PC-3 (cell line): ENCODE measurements around the gene PTPRD. TPM values are rescaled to one million over a fixed set of nuclear protein-coding genes. Genes with fewer than 3 reads are reported as not detected.

Source experiments
- ATAC-seq: fragments of 200-7000 bp; cut with Tn5 transposase; 2 replicates; pipeline ENCODE4 v1.9.1; 2020; ENCODE audit warnings: mild to moderate bottlenecking, moderate library complexity
- BruUV-seq: library from RNA; stranded (reverse); fragments of 400-500 nt; replicated peaks from 2 replicates; lab custom pipeline; 2021; lab: Mats Ljungman, UMichigan
- CTCF ChIA-PET: fragments of 300-600 bp; sonication (Branson Sonifier 250); formaldehyde crosslinking; loops from one replicate; lab custom pipeline; 2022; ENCODE audit warnings: antibody characterized with exemption; lab: Charles Lee
- POLR2A ChIA-PET: fragments of 300-600 bp; sonication (Branson Sonifier 250); formaldehyde crosslinking; loops from one replicate; lab custom pipeline; 2022; ENCODE audit warnings: antibody characterized with exemption; ENCODE audit not compliant: unreplicated experiment; lab: Charles Lee
- DNase-seq: peaks from one replicate; pipeline ENCODE4 v3.0.0-alpha.2; 2015
- H2AFZ ChIP-seq: fragments of 300-600 bp; sonication (generic); 2 replicates; pipeline ENCODE4 v1.6.0; 2016; ENCODE audit warnings: antibody characterized with exemption, low read length
- H3F3A ChIP-seq: fragments of 300-600 bp; sonication (generic); one replicate; pipeline ENCODE4 v1.6.0; 2017; ENCODE audit warnings: antibody characterized with exemption, low read length, control low read depth, mild to moderate bottlenecking; ENCODE audit not compliant: unreplicated experiment
- H3K27ac ChIP-seq: fragments of 300-600 bp; sonication (generic); 2 replicates; pipeline ENCODE4 v1.5.1; 2016; ENCODE audit warnings: mild to moderate bottlenecking, low read length
- H3K27me3 ChIP-seq: fragments of 300-600 bp; sonication (generic); 2 replicates; pipeline ENCODE4 v1.6.1; 2016; ENCODE audit warnings: low read length, mixed read lengths
- H3K36me3 ChIP-seq: fragments of 300-600 bp; sonication (generic); 2 replicates; pipeline ENCODE4 v1.6.1; 2016; ENCODE audit warnings: low read depth, mixed run types, low read length, mixed read lengths
- H3K4me1 ChIP-seq: fragments of 300-600 bp; sonication (generic); 2 replicates; pipeline ENCODE4 v1.5.1; 2016; ENCODE audit warnings: low read length; ENCODE audit not compliant: insufficient read depth
- H3K4me2 ChIP-seq: fragments of 300-600 bp; sonication (generic); 2 replicates; pipeline ENCODE4 v1.6.0; 2016; ENCODE audit warnings: low read length
- H3K4me3 ChIP-seq: fragments of 300-600 bp; sonication (generic); 2 replicates; pipeline ENCODE4 v1.5.1; 2016; ENCODE audit warnings: mild to moderate bottlenecking, low read length, mixed read lengths
- H3K79me2 ChIP-seq: fragments of 300-600 bp; sonication (generic); 2 replicates; pipeline ENCODE4 v1.6.1; 2017; ENCODE audit warnings: low read length, mixed read lengths
- H3K9ac ChIP-seq: fragments of 300-600 bp; sonication (generic); 2 replicates; pipeline ENCODE4 v1.6.0; 2016; ENCODE audit warnings: mild to moderate bottlenecking, low read length
- H3K9me2 ChIP-seq: fragments of 300-600 bp; sonication (generic); replicated peaks from 2 replicates; pipeline ENCODE4 v1.6.1; 2016; ENCODE audit warnings: mixed run types, low read length, mixed read lengths
- H3K9me3 ChIP-seq: fragments of 300-600 bp; sonication (generic); 2 replicates; pipeline ENCODE4 v1.6.1; 2016; ENCODE audit warnings: low read length, mixed read lengths
- H4K20me1 ChIP-seq: fragments of 300-600 bp; sonication (generic); 2 replicates; pipeline ENCODE4 v1.6.1; 2016; ENCODE audit warnings: low read length, mixed read lengths
- EZH2 ChIP-seq: fragments of 300-600 bp; sonication (generic); IDR thresholded peaks from one replicate; pipeline ENCODE4 v1.6.1; 2017; ENCODE audit warnings: antibody characterized with exemption, mild to moderate bottlenecking, low read length; ENCODE audit not compliant: unreplicated experiment
- EZH2phosphoT487 ChIP-seq: fragments of 300-600 bp; sonication (generic); IDR thresholded peaks from 2 replicates; pipeline ENCODE4 v1.6.1; 2018; ENCODE audit warnings: mild to moderate bottlenecking, antibody characterized with exemption, low read length, borderline replicate concordance
- intact Hi-C: fragments of 100-400 bp; cut with micrococcal nuclease; formaldehyde crosslinking; loops from 2 replicates; pipeline ENCODE4 v1.9.0; 2023
- total RNA-seq: library from RNA; depleted of rRNA; stranded (reverse); fragments of >200 nt; gene quantifications from 2 replicates; pipeline ENCODE4 v1.2.3, GENCODE V29; 2014
- TF ChIP-seq, protein P1 (sequence below): fragments of 300-600 bp; sonication (generic); conservative IDR thresholded peaks from 2 replicates; pipeline ENCODE4 v1.5.1; 2017; ENCODE audit warnings: antibody characterized with exemption, low read depth, mild to moderate bottlenecking, low read length

The PTPRD gene
- total RNA-seq, 1 experiment from 2014 or later: not detected

DNA sequence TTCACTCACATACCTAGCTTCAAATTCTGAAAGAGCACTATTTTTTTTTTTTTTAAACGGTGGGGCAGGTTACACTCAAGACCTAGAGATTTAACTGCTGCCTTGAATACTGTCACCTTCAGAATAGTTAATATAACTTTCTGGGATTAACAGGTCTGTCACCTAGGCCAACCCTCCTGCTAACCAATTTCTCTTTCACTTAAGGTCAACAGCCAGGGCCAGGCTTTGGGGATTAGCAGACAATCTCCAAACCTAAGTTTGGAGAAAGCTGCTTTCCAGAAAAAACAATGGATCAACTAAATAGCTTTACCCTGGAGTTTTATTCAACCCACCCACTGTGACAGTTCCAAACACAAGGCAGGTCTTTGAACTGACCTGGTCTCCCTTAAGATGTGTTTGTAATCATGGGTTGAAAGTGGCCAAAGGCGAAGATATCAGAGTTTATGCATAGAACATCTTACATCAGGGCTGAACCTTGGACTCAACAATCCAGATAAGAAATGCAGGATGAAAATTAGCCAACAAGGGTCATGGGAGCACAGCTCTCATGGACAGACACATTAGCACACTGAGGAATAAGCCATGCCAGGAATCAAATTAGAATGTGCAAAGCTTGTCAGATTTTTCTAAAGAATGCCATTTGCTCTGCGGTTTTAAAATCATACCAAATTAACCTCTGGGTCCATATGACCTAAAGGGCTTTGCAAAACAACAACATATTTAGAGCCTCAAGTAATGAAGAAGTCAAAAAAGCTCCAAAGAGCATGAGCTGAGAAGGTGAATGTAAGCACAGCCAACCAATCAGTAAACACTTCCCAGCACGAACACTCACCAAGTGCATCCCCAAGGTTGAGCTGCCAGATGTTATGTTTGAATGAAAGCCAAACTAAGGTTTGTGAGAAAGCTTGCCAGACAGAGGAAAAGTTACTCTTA, 2274.7 kb downstream of the PTPRD start:
- H4K20me1 ChIP-seq: no peaks in the 10 kb centered on the region
- no peak overlapping the region for H2AFZ ChIP-seq
- POLR2A ChIA-PET: no interaction called here
- CTCF ChIA-PET: no interaction called here
- no peak overlapping the region for H3K9ac ChIP-seq
- no peaks in the 10 kb centered on the region for H3K9me2 ChIP-seq
- H3K79me2 ChIP-seq: no peaks in the 10 kb centered on the region
- intact Hi-C loops: no loop called here
- no peak overlapping the region for H3K4me2 ChIP-seq
- DNase-seq (no peak), ATAC-seq (no peak)
- H3K27me3 ChIP-seq: no peaks in the 10 kb centered on the region
- H3K4me1 ChIP-seq: no peaks in the 10 kb centered on the region
- no peaks in the 10 kb centered on the region for H3F3A ChIP-seq
- no TSS peak for BruUV-seq
- H3K9me3 ChIP-seq: no peaks in the 10 kb centered on the region
- no peaks in the 10 kb centered on the region for H3K36me3 ChIP-seq
- TF ChIP-seq, protein P1, sequence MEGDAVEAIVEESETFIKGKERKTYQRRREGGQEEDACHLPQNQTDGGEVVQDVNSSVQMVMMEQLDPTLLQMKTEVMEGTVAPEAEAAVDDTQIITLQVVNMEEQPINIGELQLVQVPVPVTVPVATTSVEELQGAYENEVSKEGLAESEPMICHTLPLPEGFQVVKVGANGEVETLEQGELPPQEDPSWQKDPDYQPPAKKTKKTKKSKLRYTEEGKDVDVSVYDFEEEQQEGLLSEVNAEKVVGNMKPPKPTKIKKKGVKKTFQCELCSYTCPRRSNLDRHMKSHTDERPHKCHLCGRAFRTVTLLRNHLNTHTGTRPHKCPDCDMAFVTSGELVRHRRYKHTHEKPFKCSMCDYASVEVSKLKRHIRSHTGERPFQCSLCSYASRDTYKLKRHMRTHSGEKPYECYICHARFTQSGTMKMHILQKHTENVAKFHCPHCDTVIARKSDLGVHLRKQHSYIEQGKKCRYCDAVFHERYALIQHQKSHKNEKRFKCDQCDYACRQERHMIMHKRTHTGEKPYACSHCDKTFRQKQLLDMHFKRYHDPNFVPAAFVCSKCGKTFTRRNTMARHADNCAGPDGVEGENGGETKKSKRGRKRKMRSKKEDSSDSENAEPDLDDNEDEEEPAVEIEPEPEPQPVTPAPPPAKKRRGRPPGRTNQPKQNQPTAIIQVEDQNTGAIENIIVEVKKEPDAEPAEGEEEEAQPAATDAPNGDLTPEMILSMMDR: no peak
- TF ChIP-seq EZH2phosphoT487 (no peak), EZH2 (no peak)
- no peak overlapping the region for H3K27ac ChIP-seq
- no peak overlapping the region for H3K4me3 ChIP-seq

DNA sequence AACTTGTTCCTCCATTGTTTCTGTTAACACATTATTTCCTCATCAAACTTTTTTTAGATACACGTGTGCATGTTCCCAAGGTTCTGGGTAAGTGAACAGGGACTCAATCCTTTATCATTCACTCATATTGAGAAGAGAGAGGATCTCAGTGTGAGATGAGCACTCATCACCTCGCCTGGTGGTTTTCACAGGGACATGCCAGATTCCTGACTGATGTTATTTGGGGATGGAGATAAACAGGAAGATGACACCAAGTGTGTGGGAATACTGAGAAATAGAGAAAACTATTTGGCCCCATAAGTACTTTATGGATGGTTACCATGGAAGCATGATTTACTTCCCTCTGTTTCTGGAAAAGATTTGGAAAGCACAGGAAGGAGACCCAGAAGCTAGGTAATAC, 2279.9 kb downstream of the PTPRD start:
- Histone ChIP-seq H3K27ac (no peak overlapping the region), H3F3A (no peaks in the 10 kb centered on the region), H4K20me1 (no peaks in the 10 kb centered on the region), H3K9me2 (no peaks in the 10 kb centered on the region), H3K4me2 (no peak overlapping the region), H3K79me2 (no peaks in the 10 kb centered on the region), H3K36me3 (no peaks in the 10 kb centered on the region), H2AFZ (no peak overlapping the region), H3K4me3 (no peak overlapping the region), H3K27me3 (no peaks in the 10 kb centered on the region), H3K9ac (no peak overlapping the region), H3K4me1 (no peaks in the 10 kb centered on the region), H3K9me3 (no peaks in the 10 kb centered on the region)
- ChIA-PET POLR2A (no interaction called here), CTCF (no interaction called here)
- DNase-seq (no peak), ATAC-seq (no peak)
- no TSS peak for BruUV-seq
- intact Hi-C loops: no loop called here
- TF ChIP-seq, protein P1: no peak
- TF ChIP-seq EZH2 (no peak), EZH2phosphoT487 (no peak)

DNA sequence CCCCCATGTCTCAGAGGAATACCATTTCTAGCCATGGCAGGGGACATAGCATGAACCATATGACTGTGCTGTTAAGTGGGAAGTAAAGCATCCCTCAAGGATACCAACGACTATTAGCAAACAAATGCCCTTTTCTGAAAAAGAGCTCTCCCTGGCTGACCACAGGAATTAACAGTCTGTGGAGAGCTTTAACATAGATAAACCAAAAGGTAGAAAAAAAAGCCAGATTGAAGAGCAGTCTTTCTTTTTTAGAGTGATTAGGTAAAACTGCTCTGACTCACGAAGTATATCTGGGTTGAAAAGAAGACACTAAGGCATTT, 2280.5 kb downstream of the PTPRD start:
- Histone ChIP-seq H2AFZ (no peak overlapping the region), H3K4me2 (no peak overlapping the region), H3K9ac (no peak overlapping the region), H3K4me1 (no peaks in the 10 kb centered on the region), H3K27ac (no peak overlapping the region), H3K9me2 (no peaks in the 10 kb centered on the region), H3K27me3 (no peaks in the 10 kb centered on the region), H3K4me3 (no peak overlapping the region), H3K79me2 (no peaks in the 10 kb centered on the region), H3F3A (no peaks in the 10 kb centered on the region), H3K9me3 (no peaks in the 10 kb centered on the region), H3K36me3 (no peaks in the 10 kb centered on the region), H4K20me1 (no peaks in the 10 kb centered on the region)
- DNase-seq: no peak
- ChIA-PET CTCF (no interaction called here), POLR2A (no interaction called here)
- no peak for ATAC-seq
- intact Hi-C loops: no loop called here
- TF ChIP-seq EZH2 (no peak), EZH2phosphoT487 (no peak)
- TF ChIP-seq, protein P1: no peak
- no TSS peak for BruUV-seq
